K562 (cell line): ENCODE measurements around the gene TP53BP1. TPM values are rescaled to one million over a fixed set of nuclear protein-coding genes. Genes with fewer than 3 reads are reported as not detected.

ENCODE experiments used
- ADNP ChIP-seq: fragments of 200-800 bp; sonication (Bioruptor generic); IDR thresholded peaks from 2 replicates; pipeline ENCODE4 v1.6.1; 2016; ENCODE audit warnings: missing genetic modification characterization, missing compliant biosample characterization
- E2F4 ChIP-seq: sonication (generic); formaldehyde crosslinking; IDR thresholded peaks from 2 replicates; pipeline ENCODE4 v1.8.0; 2022; ENCODE audit warnings: mild to moderate bottlenecking, low read depth, missing genetic modification reagents
- EGR1 ChIP-seq: fragments of 450-650 bp; conservative IDR thresholded peaks from 2 replicates; pipeline ENCODE4 v1.6.1; 2017; ENCODE audit warnings: mild to moderate bottlenecking
- EP300 ChIP-seq: IDR thresholded peaks from 2 replicates; pipeline ENCODE4 v1.6.1; 2012; ENCODE audit warnings: low read length, improper control_type of control experiment
- ETV1 ChIP-seq: fragments of 450-650 bp; conservative IDR thresholded peaks from 2 replicates; pipeline ENCODE4 v1.6.1; 2016; ENCODE audit warnings: missing genetic modification characterization, control low read depth, low read depth, missing compliant biosample characterization
- ETV6 ChIP-seq, 3 experiments: fragments of 150-350 bp in 1 of 3; sonication (generic) in 1 of 3; formaldehyde crosslinking in 1 of 3; IDR thresholded peaks; 2 replicates each; pipeline versions ENCODE4 v1.6.1 to v1.8.0; 2014 to 2022; ENCODE audit warnings: borderline replicate concordance in 2 of 3, low read depth in 2 of 3, antibody characterized with exemption in 1 of 3, low read length in 1 of 3, mild to moderate bottlenecking in 1 of 3, missing genetic modification reagents in 1 of 3
- EWSR1 ChIP-seq: fragments of 450-650 bp; IDR thresholded peaks from 2 replicates; pipeline ENCODE4 v1.6.1; 2018; ENCODE audit warnings: borderline replicate concordance, mild to moderate bottlenecking, low read depth, moderate library complexity; ENCODE audit not compliant: partially characterized antibody
- FOXP4 ChIP-seq: sonication (generic); formaldehyde crosslinking; IDR thresholded peaks from 2 replicates; pipeline ENCODE4 v1.8.0; 2022; ENCODE audit warnings: mild to moderate bottlenecking, missing genetic modification reagents, borderline replicate concordance
- GTF2A2 ChIP-seq: IDR thresholded peaks from 2 replicates; pipeline ENCODE4 v1.6.1; 2016; ENCODE audit warnings: mild to moderate bottlenecking, missing genetic modification characterization, missing compliant biosample characterization
- JUNB ChIP-seq: fragments of 450-650 bp; formaldehyde crosslinking; conservative IDR thresholded peaks from 2 replicates; pipeline ENCODE4 v1.4.0; 2020; ENCODE audit warnings: mild to moderate bottlenecking
- KAT2B ChIP-seq: IDR thresholded peaks from one replicate; pipeline ENCODE4 v1.6.1; 2012; ENCODE audit warnings: low read depth, mild to moderate bottlenecking, control low read depth, inconsistent platforms, low read length, moderate library complexity
- KDM1A ChIP-seq, 2 experiments: fragments of 450-650 bp; IDR thresholded peaks; 2 replicates each; pipeline ENCODE4 v1.6.1; 2016; ENCODE audit warnings: mild to moderate bottlenecking in 2 of 2
- KLF1 ChIP-seq: fragments of 450-650 bp; IDR thresholded peaks from 2 replicates; pipeline ENCODE4 v1.6.1; 2016; ENCODE audit warnings: missing genetic modification characterization, missing compliant biosample characterization
- PATZ1 ChIP-seq: fragments of 250-450 bp; sonication (Bioruptor Pico); IDR thresholded peaks from 2 replicates; pipeline ENCODE4 v1.5.0; 2020; ENCODE audit warnings: mild to moderate bottlenecking, borderline replicate concordance
- SMAD2 ChIP-seq: fragments of 150-350 bp; IDR thresholded peaks from 2 replicates; pipeline ENCODE4 v1.6.1; 2014; ENCODE audit warnings: low read depth, mild to moderate bottlenecking, low read length
- SMARCA5 ChIP-seq: fragments of 450-650 bp; IDR thresholded peaks from 2 replicates; pipeline ENCODE4 v1.6.1; 2016
- SRSF9 ChIP-seq: fragments of 200-400 bp; formaldehyde crosslinking; IDR thresholded peaks from 2 replicates; pipeline ENCODE4 v1.6.1; 2017; ENCODE audit warnings: low read depth, low read length, borderline replicate concordance
- ZBTB8A ChIP-seq: fragments of 450-650 bp; IDR thresholded peaks from 2 replicates; pipeline ENCODE4 v1.6.1; 2018; ENCODE audit warnings: mild to moderate bottlenecking, moderate library complexity; ENCODE audit not compliant: partially characterized antibody
- ZNF239 ChIP-seq: fragments of 250-450 bp; sonication (Bioruptor Pico); IDR thresholded peaks from 2 replicates; pipeline ENCODE4 v1.4.0; 2020; ENCODE audit warnings: mild to moderate bottlenecking
- ZNF282 ChIP-seq: sonication (generic); formaldehyde crosslinking; IDR thresholded peaks from 2 replicates; pipeline ENCODE4 v1.8.1; 2023; ENCODE audit warnings: missing genetic modification reagents
- ZNF408 ChIP-seq: fragments of 250-450 bp; sonication (Bioruptor Pico); IDR thresholded peaks from 2 replicates; pipeline ENCODE4 v1.4.0; 2020; ENCODE audit warnings: low read depth, mild to moderate bottlenecking, moderate library complexity
- ZNF589 ChIP-seq: fragments of 200-800 bp; sonication (Bioruptor generic); IDR thresholded peaks from 2 replicates; pipeline ENCODE4 v1.6.1; 2016; ENCODE audit warnings: low read depth, missing genetic modification characterization, missing compliant biosample characterization
- ZNF695 ChIP-seq: fragments of 450-650 bp; formaldehyde crosslinking; IDR thresholded peaks from 2 replicates; pipeline ENCODE4 v1.4.0; 2020; ENCODE audit warnings: mild to moderate bottlenecking, moderate library complexity
- ZNF707 ChIP-seq: fragments of 250-450 bp; sonication (Bioruptor Pico); conservative IDR thresholded peaks from 2 replicates; pipeline ENCODE4 v1.8.0; 2022; ENCODE audit warnings: inconsistent platforms, mild to moderate bottlenecking, moderate library complexity
- polyA plus RNA-seq, 8 experiments: library from polyadenylated mRNA; depleted of rRNA in 4 of 8; stranded (reverse) in 5 of 8; unstranded in 3 of 8; fragments of >200 nt; fragmentation: Nextera tagmentation in 2 of 8; fragmentation: Illumina TruSeq in 1 of 8; extraction: Ambion mirVana in 2 of 8; extraction: Trizol in 1 of 8; gene quantifications; 2 replicates each; pipeline versions ENCODE4 v1.2.1 to v1.2.3, GENCODE V29; 2011 to 2014; ENCODE audit warnings: inconsistent platforms in 1 of 8, missing spikeins in 1 of 8
- total RNA-seq, 7 experiments: library from RNA; depleted of rRNA in 6 of 7; stranded (reverse); fragments of >200 nt in 6 of 7; fragmentation: Illumina TruSeq in 2 of 7; extraction: Trizol in 2 of 7; gene quantifications; 2 replicates each; pipeline versions ENCODE4 v1.2.1 to v1.2.3, GENCODE V29; 2011 to 2021; ENCODE audit warnings: low replicate concordance in 1 of 7

TP53BP1 gene
- total and polyA plus RNA-seq, 9 of the 15 experiments (the other 6 are each of a cell fraction or from before 2014, with no cell fraction given), result 5.7 to 63.3 (median 30.9) TPM

- TF ChIP-seq ZNF589, result peak; percentile 67; the same call in 1 of the 2 replicates
- no peak; the same call in 1 of the 2 replicates for TF ChIP-seq EP300
- TF ChIP-seq ZNF282, result no peak
- no peak for TF ChIP-seq SRSF9
- no peak for TF ChIP-seq PATZ1 (CRISPR knock-in tag)
- TF ChIP-seq ZNF707, result no peak
- TF ChIP-seq EWSR1, result no peak
- TF ChIP-seq KDM1A (IDR thresholded peaks at IDR 0.05), result peak in 1 of 2 experiments; percentile 25; a peak in 1 of 4 replicates
- TF ChIP-seq SMAD2, result no peak
- TF ChIP-seq EGR1, result peak; percentile 94
- TF ChIP-seq KLF1, result peak; percentile 85
- no peak for TF ChIP-seq E2F4 (CRISPR knock-in tag)
- TF ChIP-seq FOXP4 (CRISPR knock-in tag), result no peak
- no peak for TF ChIP-seq ZNF408 (CRISPR knock-in tag)
- TF ChIP-seq ZNF239 (CRISPR knock-in tag), result no peak
- no peak for TF ChIP-seq ZNF695 (CRISPR knock-in tag)
- TF ChIP-seq ETV1 (tag), result peak; percentile 74
- no peak for TF ChIP-seq KAT2B
- TF ChIP-seq GTF2A2 (tag), result no peak
- no peak for TF ChIP-seq ZBTB8A
- no peak for TF ChIP-seq ADNP
- no peak for TF ChIP-seq ETV6 (IDR thresholded peaks at IDR 0.05; ENCODE audit: borderline replicate concordance in 1 of 2, low read depth in 2 of 2, low read length in 1 of 2)
- no peak for TF ChIP-seq ETV6 (CRISPR knock-in tag; IDR thresholded peaks at IDR 0.05; ENCODE audit: borderline replicate concordance)
- TF ChIP-seq SMARCA5, result peak; percentile 77
- TF ChIP-seq JUNB (CRISPR knock-in tag), result no peak
Measured at GRCh38 chr15:43510200-43511011, 17.4 kb upstream of the TP53BP1 start (continued).
